A549 treated with DMSO at 1 μM for 4 hours (cell line): ENCODE data around the gene GPRC5A. TPM values are rescaled to one million over a fixed set of nuclear protein-coding genes. Genes with fewer than 3 reads are reported as not detected.

ENCODE experiments used
- total RNA-seq: library from RNA; stranded (reverse); fragments of 200-300 nt; extraction: Qiagen RNA extraction; gene quantifications from 5 replicates; pipeline ENCODE4 v1.2.3, GENCODE V29; 2022; ENCODE audit warnings: low read depth

The GPRC5A gene, protein sequence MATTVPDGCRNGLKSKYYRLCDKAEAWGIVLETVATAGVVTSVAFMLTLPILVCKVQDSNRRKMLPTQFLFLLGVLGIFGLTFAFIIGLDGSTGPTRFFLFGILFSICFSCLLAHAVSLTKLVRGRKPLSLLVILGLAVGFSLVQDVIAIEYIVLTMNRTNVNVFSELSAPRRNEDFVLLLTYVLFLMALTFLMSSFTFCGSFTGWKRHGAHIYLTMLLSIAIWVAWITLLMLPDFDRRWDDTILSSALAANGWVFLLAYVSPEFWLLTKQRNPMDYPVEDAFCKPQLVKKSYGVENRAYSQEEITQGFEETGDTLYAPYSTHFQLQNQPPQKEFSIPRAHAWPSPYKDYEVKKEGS
- total RNA-seq = 314 to 517 TPM (median 478 TPM) in 5 replicates

DNA sequence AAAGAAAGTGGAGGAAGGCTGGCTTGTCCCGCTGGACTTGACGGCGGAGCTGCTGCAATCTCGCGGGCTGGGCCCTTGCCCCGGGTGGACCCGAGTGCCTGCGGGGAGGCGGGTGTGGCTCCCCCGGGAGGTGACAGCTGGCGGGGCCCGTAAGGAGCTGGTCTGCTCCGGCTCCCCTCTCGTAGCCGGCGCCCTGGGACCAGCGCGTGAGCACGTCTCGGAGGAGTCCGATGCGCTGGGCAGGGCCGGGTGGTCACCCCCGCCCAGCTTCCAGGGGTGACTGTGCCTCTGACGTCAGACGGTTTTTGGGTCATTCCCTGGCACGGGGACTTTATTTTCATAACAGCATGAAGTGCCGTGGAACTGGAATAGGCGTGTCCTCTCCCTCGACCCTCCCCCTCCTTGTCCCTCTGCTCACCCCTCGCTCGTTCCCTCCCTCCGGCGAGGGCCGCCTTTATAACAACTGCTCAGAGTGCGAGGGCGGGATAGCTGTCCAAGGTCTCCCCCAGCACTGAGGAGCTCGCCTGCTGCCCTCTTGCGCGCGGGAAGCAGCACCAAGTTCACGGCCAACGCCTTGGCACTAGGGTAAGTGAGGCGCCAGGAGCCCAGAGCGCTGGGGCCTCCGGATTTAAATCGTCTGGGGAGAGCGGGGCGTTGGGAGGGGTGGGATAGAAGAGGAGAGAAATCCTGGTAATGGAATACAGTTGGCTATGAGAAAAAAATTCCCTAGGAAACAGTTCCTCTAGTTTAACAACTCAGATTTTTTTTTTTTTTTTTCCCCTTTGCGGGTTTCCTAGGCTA lies at the start of gene GPRC5A:
GPRC5A (plus strand) TSS at position 483 of the 801 bp plus-strand sequence. CDS start 16,688 bp downstream, outside the sequence.

DNA sequence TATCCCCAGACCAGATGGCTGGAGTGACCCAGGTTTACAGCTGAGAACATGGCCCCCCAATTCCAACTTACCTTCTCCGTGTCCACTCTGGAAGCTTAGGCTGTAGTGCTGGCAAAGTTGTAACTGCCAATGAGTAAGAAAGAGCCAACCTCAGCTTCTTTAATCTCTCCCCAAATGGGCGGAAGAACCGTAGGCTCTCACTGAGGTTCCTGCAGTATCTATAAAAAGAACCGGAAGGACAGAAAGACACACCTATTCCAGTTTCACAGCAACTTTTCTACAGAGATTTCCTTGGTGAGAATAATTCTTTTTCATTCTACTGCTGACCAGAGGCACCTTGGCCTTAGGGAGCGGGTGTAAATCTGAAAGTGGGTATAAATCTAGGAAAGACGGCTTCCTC lies 60.7 kb downstream of the GPRC5A start, which contains the start of gene GPRC5D:
GPRC5D (minus strand) TSS at position 135 of the 400 bp plus-strand sequence. CDS start 1,786 bp downstream, outside the sequence.

Other genes with a start within 250 kb of the GPRC5A start
- gene GPR19, start 195.4 kb upstream of the GPRC5A start, total RNA-seq = 0.70 to 1.1 TPM (median 0.93 TPM) in 5 replicates
- 17.3 to 24.1 TPM (median 20.9 TPM) in 5 replicates for gene CDKN1B, start 174.2 kb upstream of the GPRC5A start, total RNA-seq
- 0.19 to 0.67 TPM (median 0.26 TPM) in 5 replicates for gene APOLD1, start 105.9 kb upstream of the GPRC5A start, total RNA-seq
- gene DDX47, start 78.2 kb upstream of the GPRC5A start, total RNA-seq = 89.0 to 108 TPM (median 98.1 TPM) in 5 replicates
- not detected in 5 replicates for gene GPRC5D, start 60.6 kb downstream of the GPRC5A start, total RNA-seq
- gene HEBP1, start 108.7 kb downstream of the GPRC5A start, total RNA-seq = 56.0 to 61.8 TPM (median 57.3 TPM) in 5 replicates
- gene FAM234B, start 152.8 kb downstream of the GPRC5A start, total RNA-seq = 3.8 to 4.6 TPM (median 4.4 TPM) in 5 replicates
- gene GSG1, start 212.1 kb downstream of the GPRC5A start, total RNA-seq = 0.14 to 0.36 TPM (median 0.24 TPM) in 4 of 5 replicates, not detected in the other